GM12878 (cell line): Measurements from ENCODE around the gene CFAP299. TPM values are rescaled to one million over a fixed set of nuclear protein-coding genes. Genes with fewer than 3 reads are reported as not detected.
A peak's percentile ranks its signal among the peaks of the same experiment; 100 is the strongest.

Experiments used
- ATAC-seq: fragments of 200-7000 bp; cut with Tn5 transposase; 3 replicates; pipeline ENCODE4 v1.9.1; 2020; ENCODE audit warnings: mild to moderate bottlenecking, moderate library complexity
- BruUV-seq: library from RNA; stranded (reverse); fragments of 400-500 nt; replicated peaks from 2 replicates; lab custom pipeline; 2021; lab: Mats Ljungman, UMichigan
- CTCF ChIA-PET: fragments of 300-600 bp; sonication (Branson Sonifier 250); formaldehyde crosslinking; extraction: SDS; loops from one replicate; lab custom pipeline; 2021; ENCODE audit warnings: inconsistent platforms; lab: Yijun Ruan, JAX
- POLR2A ChIA-PET: fragments of 350-600 bp; formaldehyde crosslinking; extraction: SDS; loops from one replicate; lab custom pipeline; 2021; ENCODE audit warnings: inconsistent platforms; lab: Charles Lee
- RAD21 ChIA-PET: fragments of 300-600 bp; sonication (Branson Sonifier 250); formaldehyde crosslinking; loops from one replicate; lab custom pipeline; 2023; ENCODE audit warnings: antibody characterized with exemption; ENCODE audit not compliant: unreplicated experiment; lab: Charles Lee
- SMC1A ChIA-PET: fragments of 300-600 bp; sonication (Branson Sonifier 250); formaldehyde crosslinking; loops from one replicate; lab custom pipeline; 2023; ENCODE audit not compliant: unreplicated experiment, uncharacterized antibody; lab: Charles Lee
- DNase-seq: peaks from one replicate; pipeline ENCODE4 v3.0.0-alpha.2; 2011; ENCODE audit warnings: low read depth, low spot score
- FAIRE-seq: peaks from 3 replicates; lab custom pipeline; 2011; peaks lifted over from hg19 to GRCh38; lab: Jason Lieb, UNC
- H2AFZ ChIP-seq: 2 replicates; pipeline ENCODE4 v1.6.0; 2011; ENCODE audit warnings: low read depth, low read length, control low read depth; ENCODE audit not compliant: control insufficient read depth
- H3K27ac ChIP-seq: 2 replicates; pipeline ENCODE4 v1.5.1; 2011; ENCODE audit warnings: control low read depth; ENCODE audit not compliant: control insufficient read depth, insufficient read depth
- H3K27me3 ChIP-seq, 2 experiments: replicated peaks in 1 of 2; 2 replicates each; pipeline versions ENCODE4 v1.6.0 to v1.6.1; 2011; ENCODE audit warnings: low read length in 1 of 2; ENCODE audit not compliant: control insufficient read depth in 2 of 2, insufficient read depth in 2 of 2
- H3K36me3 ChIP-seq, 2 experiments: 2 replicates each; pipeline ENCODE4 v1.5.1; 2011; ENCODE audit warnings: low read length in 1 of 2; ENCODE audit not compliant: control insufficient read depth in 2 of 2, insufficient read depth in 2 of 2
- H3K4me1 ChIP-seq: 2 replicates; pipeline ENCODE4 v1.6.1; 2011; ENCODE audit warnings: mild to moderate bottlenecking, low read length, moderate library complexity, mixed read lengths; ENCODE audit not compliant: control insufficient read depth, insufficient read depth
- H3K4me2 ChIP-seq: 2 replicates; pipeline ENCODE4 v1.6.0; 2011; ENCODE audit warnings: control low read depth; ENCODE audit not compliant: control insufficient read depth, insufficient read depth
- H3K4me3 ChIP-seq: fragments of 200-600 bp; sonication (generic); 2 replicates; pipeline ENCODE4 v1.5.1; 2016
- H3K79me2 ChIP-seq: 2 replicates; pipeline ENCODE4 v1.6.0; 2011; ENCODE audit warnings: low read length; ENCODE audit not compliant: control insufficient read depth, insufficient read depth
- H3K9ac ChIP-seq: 2 replicates; pipeline ENCODE4 v1.8.0; 2011; ENCODE audit warnings: low read length, control low read depth, mixed read lengths; ENCODE audit not compliant: control insufficient read depth, insufficient read depth
- H3K9me3 ChIP-seq: replicated peaks from 3 replicates; pipeline ENCODE4 v1.5.1; 2011; ENCODE audit warnings: mild to moderate bottlenecking, low read length; ENCODE audit not compliant: control insufficient read depth, insufficient read depth
- H4K20me1 ChIP-seq: 2 replicates; pipeline ENCODE4 v1.6.0; 2011; ENCODE audit not compliant: control insufficient read depth, insufficient read depth
- BACH1 ChIP-seq: fragments of 450-650 bp; IDR thresholded peaks from 2 replicates; pipeline ENCODE4 v1.6.1; 2017; ENCODE audit warnings: mild to moderate bottlenecking, borderline replicate concordance
- CEBPB ChIP-seq, 2 experiments: fragments of 150-350 bp in 1 of 2; IDR thresholded peaks; 2 replicates each; pipeline ENCODE4 v1.6.1; 2012 to 2014; ENCODE audit warnings: low read depth in 2 of 2, low read length in 2 of 2, borderline replicate concordance in 1 of 2, inconsistent platforms in 1 of 2
- CREM ChIP-seq: IDR thresholded peaks from 2 replicates; pipeline ENCODE4 v1.6.1; 2014; ENCODE audit warnings: antibody characterized with exemption, low read depth
- EP300 ChIP-seq, 2 experiments: fragments of 150-350 bp in 1 of 2; IDR thresholded peaks; 2 replicates each; pipeline ENCODE4 v1.6.1; 2011 to 2012; ENCODE audit warnings: low read depth in 2 of 2, low read length in 2 of 2, borderline replicate concordance in 1 of 2, improper control_type of control experiment in 1 of 2, inconsistent platforms in 1 of 2; ENCODE audit not compliant: control insufficient read depth in 1 of 2
- FOXM1 ChIP-seq: IDR thresholded peaks from 2 replicates; pipeline ENCODE4 v1.6.1; 2012; ENCODE audit warnings: low read depth, mild to moderate bottlenecking, inconsistent platforms, low read length, moderate library complexity
- HDAC2 ChIP-seq: fragments of 200-600 bp; sonication (generic); IDR thresholded peaks from 2 replicates; pipeline ENCODE4 v1.6.1; 2017
- HSF1 ChIP-seq: fragments of 150-350 bp; IDR thresholded peaks from 2 replicates; pipeline ENCODE4 v1.6.1; 2014; ENCODE audit warnings: mild to moderate bottlenecking, low read depth, low read length
- MLLT1 ChIP-seq: fragments of 450-650 bp; IDR thresholded peaks from 2 replicates; pipeline ENCODE4 v1.6.1; 2016; ENCODE audit warnings: mild to moderate bottlenecking
- MTA2 ChIP-seq: fragments of 450-650 bp; IDR thresholded peaks from 2 replicates; pipeline ENCODE4 v1.6.1; 2016; ENCODE audit warnings: low read depth, mild to moderate bottlenecking, moderate library complexity
- NRF1 ChIP-seq: conservative IDR thresholded peaks from 2 replicates; pipeline ENCODE4 v1.6.1; 2011; ENCODE audit warnings: mild to moderate bottlenecking, low read depth, low read length, improper control_type of control experiment
- POLR2AphosphoS5 ChIP-seq: IDR thresholded peaks from 2 replicates; pipeline ENCODE4 v1.6.1; 2011; ENCODE audit warnings: mild to moderate bottlenecking, low read length, inconsistent platforms
- RBBP5 ChIP-seq: fragments of 200-600 bp; sonication (generic); conservative IDR thresholded peaks from 2 replicates; pipeline ENCODE4 v1.6.1; 2016
- RUNX3 ChIP-seq: IDR thresholded peaks from 2 replicates; pipeline ENCODE4 v1.6.1; 2012; ENCODE audit warnings: low read length, inconsistent platforms
- SMAD1 ChIP-seq: fragments of 450-650 bp; IDR thresholded peaks from 2 replicates; pipeline ENCODE4 v1.6.1; 2018; ENCODE audit warnings: mild to moderate bottlenecking, low read depth; ENCODE audit not compliant: partially characterized antibody
- ZNF207 ChIP-seq: fragments of 450-650 bp; IDR thresholded peaks from 2 replicates; pipeline ENCODE4 v1.6.1; 2014; ENCODE audit warnings: antibody characterized with exemption, mild to moderate bottlenecking, borderline replicate concordance
- ZZZ3 ChIP-seq: IDR thresholded peaks from 2 replicates; pipeline ENCODE4 v1.6.1; 2011; ENCODE audit warnings: low read depth; ENCODE audit not compliant: control insufficient read depth, insufficient read length
- WGBS: methylation state at CpG from one replicate; pipeline ENCODE4 v1.1.6; 2016; ENCODE audit warnings: low lambda C conversion rate; ENCODE audit not compliant: insufficient replicate concordance, insufficient coverage; ENCODE audit errors: missing lambda C conversion rate; 5-methylcytosine and 5-hydroxymethylcytosine counted together
- in situ Hi-C: fragments of 300-500 bp; cut with MboI; formaldehyde crosslinking; loops from 9 replicates; pipeline ENCODE4 v1.14.3; 2018; ENCODE audit warnings: mixed read lengths
- intact Hi-C: fragments of 100-400 bp; cut with micrococcal nuclease; formaldehyde crosslinking; loops from one replicate; pipeline ENCODE4 v1.14.2; 2022; ENCODE audit not compliant: unreplicated experiment
- polyA plus RNA-seq, 11 experiments: library from polyadenylated mRNA; depleted of rRNA in 4 of 11; unstranded in 6 of 11; stranded (reverse) in 5 of 11; fragments of >200 nt; fragmentation: Nextera tagmentation in 4 of 11; fragmentation: Illumina TruSeq in 1 of 11; extraction: Ambion mirVana in 4 of 11; extraction: Trizol in 1 of 11; gene quantifications; 1 replicate in 1 of 11; 2 replicates in 10 of 11; pipeline versions ENCODE4 v1.2.1 to v1.2.3, GENCODE V29; 2011 to 2016; ENCODE audit warnings: inconsistent platforms in 2 of 11, missing spikeins in 2 of 11, low read depth in 1 of 11
- total RNA-seq, 4 experiments: library from RNA; depleted of rRNA in 3 of 4; stranded (reverse); fragments of >200 nt in 3 of 4; fragmentation: Illumina TruSeq in 1 of 4; extraction: Trizol in 1 of 4; gene quantifications; 2 replicates each; pipeline versions ENCODE4 v1.2.1 to v1.2.3, GENCODE V29; 2013 to 2021
- TF ChIP-seq, protein P1 (sequence below): fragments of 150-350 bp; IDR thresholded peaks from 2 replicates; pipeline ENCODE4 v1.6.1; 2016; ENCODE audit warnings: low read depth, low read length
- TF ChIP-seq, protein P2 (sequence below): IDR thresholded peaks from 2 replicates; pipeline ENCODE4 v1.6.1; 2012; ENCODE audit warnings: low read depth, low read length, improper control_type of control experiment

CFAP299 gene
- total and polyA plus RNA-seq, 10 of the 15 experiments (the other 5 are each of a cell fraction or from before 2014, with no cell fraction given), result 0.06 to 0.34 TPM; not detected in 8

- DNase-seq (peak; percentile 75), ATAC-seq (peak; percentile 98), FAIRE-seq (peak; percentile 23)
- peaks cover 2% of the 10 kb centered on the region; the same call in 2 of the 3 replicates for H3K9me3 ChIP-seq
- intact Hi-C loops, result loop anchor here (5.0 kb wide), 1 partner anchor 126 kb away; no protein-coding TSS in a partner anchor
- ChIA-PET RAD21 (interaction anchor here (0.8 to 1.4 kb wide), 8 partner anchors 12 to 128 kb away, joined by 3 to 7 read pairs (median 4); partner anchors contain the start of gene BMP3), CTCF (interaction anchor here (0.6 to 4.7 kb wide), 6 partner anchors 13 to 130 kb away, joined by 3 to 17 read pairs (median 4); partner anchors contain the start of gene BMP3), SMC1A (interaction anchor here (0.7 to 2.8 kb wide), 11 partner anchors 10 to 743 kb away, joined by 3 to 13 read pairs (median 3); no protein-coding TSS in a partner anchor), POLR2A (interaction anchor here (0.7 kb wide), 1 partner anchor 641 kb away, joined by 3 read pairs; no protein-coding TSS in a partner anchor)
- no peaks in the 10 kb centered on the region for H4K20me1 ChIP-seq
- H3K4me3 ChIP-seq, result no peak overlapping the region
- in situ Hi-C loops, result no loop called here
- no peaks in the 10 kb centered on the region for H3K36me3 ChIP-seq
- H3K4me1 ChIP-seq, result peaks cover 6% of the 10 kb centered on the region; the same call in 1 of the 2 replicates
- H3K27ac ChIP-seq, result no peak overlapping the region
- no TSS peak for BruUV-seq
- 0 out of 2 replicates have a peak overlapping the region, but pooled peaks have one; percentile 59 for H3K4me2 ChIP-seq
- no peaks in the 10 kb centered on the region for H3K79me2 ChIP-seq
- no peak overlapping the region for H3K9ac ChIP-seq
- 0% methylated on average over 2 of the region's 2 CpGs for WGBS
- no peak overlapping the region for H2AFZ ChIP-seq
- no peaks in the 10 kb centered on the region for H3K27me3 ChIP-seq
- TF ChIP-seq MTA2 (peak; percentile 99), POLR2AphosphoS5 (no peak), EP300 (IDR thresholded peaks at IDR 0.05; ENCODE audit: borderline replicate concordance in 1 of 2, control insufficient read depth in 1 of 2, low read depth in 2 of 2, low read length in 2 of 2) (peak; percentile 87 to 96), RUNX3 (no peak), SMAD1 (no peak), ZNF207 (no peak), MLLT1 (peak; percentile 73; the same call in 1 of the 2 replicates), FOXM1 (no peak), BACH1 (peak; percentile 87; the same call in 1 of the 2 replicates), RBBP5 (no peak), NRF1 (no peak), HDAC2 (no peak), CREM (no peak), CEBPB (IDR thresholded peaks at IDR 0.05; ENCODE audit: borderline replicate concordance in 1 of 2, low read depth in 2 of 2, low read length in 2 of 2) (no peak), ZZZ3 (no peak), HSF1 (no peak; the same call in 1 of the 2 replicates)
- TF ChIP-seq, protein P1, sequence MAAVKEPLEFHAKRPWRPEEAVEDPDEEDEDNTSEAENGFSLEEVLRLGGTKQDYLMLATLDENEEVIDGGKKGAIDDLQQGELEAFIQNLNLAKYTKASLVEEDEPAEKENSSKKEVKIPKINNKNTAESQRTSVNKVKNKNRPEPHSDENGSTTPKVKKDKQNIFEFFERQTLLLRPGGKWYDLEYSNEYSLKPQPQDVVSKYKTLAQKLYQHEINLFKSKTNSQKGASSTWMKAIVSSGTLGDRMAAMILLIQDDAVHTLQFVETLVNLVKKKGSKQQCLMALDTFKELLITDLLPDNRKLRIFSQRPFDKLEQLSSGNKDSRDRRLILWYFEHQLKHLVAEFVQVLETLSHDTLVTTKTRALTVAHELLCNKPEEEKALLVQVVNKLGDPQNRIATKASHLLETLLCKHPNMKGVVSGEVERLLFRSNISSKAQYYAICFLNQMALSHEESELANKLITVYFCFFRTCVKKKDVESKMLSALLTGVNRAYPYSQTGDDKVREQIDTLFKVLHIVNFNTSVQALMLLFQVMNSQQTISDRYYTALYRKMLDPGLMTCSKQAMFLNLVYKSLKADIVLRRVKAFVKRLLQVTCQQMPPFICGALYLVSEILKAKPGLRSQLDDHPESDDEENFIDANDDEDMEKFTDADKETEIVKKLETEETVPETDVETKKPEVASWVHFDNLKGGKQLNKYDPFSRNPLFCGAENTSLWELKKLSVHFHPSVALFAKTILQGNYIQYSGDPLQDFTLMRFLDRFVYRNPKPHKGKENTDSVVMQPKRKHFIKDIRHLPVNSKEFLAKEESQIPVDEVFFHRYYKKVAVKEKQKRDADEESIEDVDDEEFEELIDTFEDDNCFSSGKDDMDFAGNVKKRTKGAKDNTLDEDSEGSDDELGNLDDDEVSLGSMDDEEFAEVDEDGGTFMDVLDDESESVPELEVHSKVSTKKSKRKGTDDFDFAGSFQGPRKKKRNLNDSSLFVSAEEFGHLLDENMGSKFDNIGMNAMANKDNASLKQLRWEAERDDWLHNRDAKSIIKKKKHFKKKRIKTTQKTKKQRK, result no peak
- TF ChIP-seq, protein P2, sequence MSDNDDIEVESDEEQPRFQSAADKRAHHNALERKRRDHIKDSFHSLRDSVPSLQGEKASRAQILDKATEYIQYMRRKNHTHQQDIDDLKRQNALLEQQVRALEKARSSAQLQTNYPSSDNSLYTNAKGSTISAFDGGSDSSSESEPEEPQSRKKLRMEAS, result no peak
Measured at GRCh38 chr4:81003597-81004111, 668.1 kb downstream of the CFAP299 start.
